IPS-NIHi11 (cell line): ENCODE data around the gene RASD1.
"Not testable (repeated sequence)": the region's sequence is repeated elsewhere in the genome, so short reads cannot be mapped to it uniquely, and the experiment has no call there.

Experiments used
- DNase-seq: peaks from one replicate; pipeline ENCODE4 v3.0.0; 2012; ENCODE audit warnings: mixed read lengths, low spot score

The RASD1 gene

GRCh38 chr17:17469358-17469757 lies 26.8 kb downstream of the RASD1 start:
- DNase-seq: no peak

- DNase-seq: no peak
Observed at GRCh38 chr17:17468217-17469010, 27.8 kb downstream of the RASD1 start.

GRCh38 chr17:17467720-17468119 lies 28.5 kb downstream of the RASD1 start:
- no peak for DNase-seq

GRCh38 chr17:17467016-17467415 lies 29.2 kb downstream of the RASD1 start:
- DNase-seq: no peak

GRCh38 chr17:17466511-17466910 lies 29.7 kb downstream of the RASD1 start:
- DNase-seq: no peak

- not testable (repeated sequence) for DNase-seq
Observed at GRCh38 chr17:17465878-17466277, 30.3 kb downstream of the RASD1 start.

- DNase-seq: no peak
Observed at GRCh38 chr17:17463821-17464220, 32.4 kb downstream of the RASD1 start.

GRCh38 chr17:17462048-17462824 lies 34.0 kb downstream of the RASD1 start:
- no peak for DNase-seq

GRCh38 chr17:17460038-17460437 lies 36.2 kb downstream of the RASD1 start:
- no peak for DNase-seq

GRCh38 chr17:17457680-17458079 lies 38.5 kb downstream of the RASD1 start:
- no peak for DNase-seq

- DNase-seq: no peak
Observed at GRCh38 chr17:17456251-17456650, 39.9 kb downstream of the RASD1 start.

GRCh38 chr17:17455173-17455572 lies 41.0 kb downstream of the RASD1 start:
- DNase-seq: no peak

GRCh38 chr17:17454700-17455099 lies 41.5 kb downstream of the RASD1 start:
- not testable (repeated sequence) for DNase-seq

- no peak for DNase-seq
Observed at GRCh38 chr17:17454276-17454675, 41.9 kb downstream of the RASD1 start.

GRCh38 chr17:17453088-17453487 lies 43.1 kb downstream of the RASD1 start:
- no peak for DNase-seq

- no peak for DNase-seq
Observed at GRCh38 chr17:17448723-17449122, 47.5 kb downstream of the RASD1 start.

- DNase-seq: no peak
Observed at GRCh38 chr17:17448076-17448475, 48.1 kb downstream of the RASD1 start.

- DNase-seq: no peak
Observed at GRCh38 chr17:17447264-17447663, 48.9 kb downstream of the RASD1 start.

- no peak for DNase-seq
Observed at GRCh38 chr17:17446666-17447155, 49.5 kb downstream of the RASD1 start.

GRCh38 chr17:17445925-17446665 lies 50.1 kb downstream of the RASD1 start:
- DNase-seq: no peak

- DNase-seq: no peak
Observed at GRCh38 chr17:17445296-17445924, 50.8 kb downstream of the RASD1 start.
